Heart left ventricle (tissue), 13 donors: ENCODE measurements around the gene GGCX.

Experiments used
- POLR2A ChIP-seq, 2 donors: fragments of 450-650 bp; IDR thresholded peaks; one replicate each; pipeline ENCODE4 v1.6.1; 2017; ENCODE audit warnings: antibody characterized with exemption in 2 of 2, mild to moderate bottlenecking in 2 of 2, moderate library complexity in 2 of 2
- TF ChIP-seq, protein P1 (sequence below), 12 donors: fragments of 200-600 bp; sonication (generic) in 4 of 12; IDR thresholded peaks; one replicate each; pipeline versions ENCODE4 v1.5.0 to v1.8.0; 2018 to 2022; ENCODE audit warnings: antibody characterized with exemption in 12 of 12, mild to moderate bottlenecking in 5 of 12
- donor health status: ischemic (EF 13 %, LVEDD 7.1; RV severe dilation, severe dysfunction).
- donor health status: DM: no; HTN: yes; CAD: no.
- donor health status: DM: no; HTN: no; CAD: no.
- donor health status: ischemic (EF 25% LVEDD 6.9; RV normal size, moderate dysfunction).
- donor health status: ischemic (EF 25% LVEDD 5.7; RV mildly dilated, moderate dysfunction).
- donor health status: ischemic (EF 35%, LVEDD 5.7; RV mildly dilated, moderate dysfunction).
- donor health status: nonischemic (EF 11% LVEDD 7.7; RV severe dilation, severe dysfunction).
- donor health status: DM: yes; HTN: yes; CAD: no.
- donor health status: PGD.
- donor health status: ischemic (EF 29% LVEDD 5.4; RV normal size, mild dysfunction).
- donor health status: nonischemic (EF 23%, LVEDD 6.1; RV moderate dilation, normal function).

DNA sequence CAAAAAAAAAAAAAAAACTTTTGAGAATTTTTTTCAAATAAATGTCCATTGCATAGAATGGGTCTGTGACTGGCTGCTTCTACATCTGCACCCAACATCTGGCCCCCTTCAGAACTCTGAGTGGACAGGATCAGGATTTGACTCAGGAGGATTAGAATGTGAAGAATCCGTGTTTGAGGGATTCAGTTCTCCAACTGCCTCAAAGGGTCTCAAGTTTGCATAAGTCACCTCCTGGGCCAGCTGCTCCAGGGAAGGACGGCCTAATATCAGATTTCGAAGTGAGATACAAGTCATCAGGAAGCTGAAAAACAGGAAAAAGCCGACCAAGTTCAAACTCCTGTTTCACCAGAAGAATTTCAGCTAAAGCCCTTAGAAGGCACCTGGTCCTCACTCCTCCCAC is 11.5 kb downstream of the GGCX start:
- no peak for TF ChIP-seq POLR2A (IDR thresholded peaks at IDR 0.05)
- TF ChIP-seq, protein P1, sequence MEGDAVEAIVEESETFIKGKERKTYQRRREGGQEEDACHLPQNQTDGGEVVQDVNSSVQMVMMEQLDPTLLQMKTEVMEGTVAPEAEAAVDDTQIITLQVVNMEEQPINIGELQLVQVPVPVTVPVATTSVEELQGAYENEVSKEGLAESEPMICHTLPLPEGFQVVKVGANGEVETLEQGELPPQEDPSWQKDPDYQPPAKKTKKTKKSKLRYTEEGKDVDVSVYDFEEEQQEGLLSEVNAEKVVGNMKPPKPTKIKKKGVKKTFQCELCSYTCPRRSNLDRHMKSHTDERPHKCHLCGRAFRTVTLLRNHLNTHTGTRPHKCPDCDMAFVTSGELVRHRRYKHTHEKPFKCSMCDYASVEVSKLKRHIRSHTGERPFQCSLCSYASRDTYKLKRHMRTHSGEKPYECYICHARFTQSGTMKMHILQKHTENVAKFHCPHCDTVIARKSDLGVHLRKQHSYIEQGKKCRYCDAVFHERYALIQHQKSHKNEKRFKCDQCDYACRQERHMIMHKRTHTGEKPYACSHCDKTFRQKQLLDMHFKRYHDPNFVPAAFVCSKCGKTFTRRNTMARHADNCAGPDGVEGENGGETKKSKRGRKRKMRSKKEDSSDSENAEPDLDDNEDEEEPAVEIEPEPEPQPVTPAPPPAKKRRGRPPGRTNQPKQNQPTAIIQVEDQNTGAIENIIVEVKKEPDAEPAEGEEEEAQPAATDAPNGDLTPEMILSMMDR (IDR thresholded peaks at IDR 0.05): no peak
